GM21390 (cell line): ENCODE measurements around the gene KIAA1614.
A peak's percentile ranks its signal among the peaks of the same experiment; 100 is the strongest.

ENCODE experiments used
- ATAC-seq: cut with Tn5 transposase; IDR thresholded peaks from one replicate; pipeline ENCODE4 v1.9.1; 2021; ENCODE audit not compliant: unreplicated experiment

KIAA1614 gene

GRCh38 chr1:180939073-180939710 is 26.5 kb downstream of the KIAA1614 start:
- no peak for ATAC-seq

GRCh38 chr1:180939711-180940103 is 27.0 kb downstream of the KIAA1614 start:
- no peak for ATAC-seq

- ATAC-seq: no peak
Observed at GRCh38 chr1:180940445-180940844, 27.7 kb downstream of the KIAA1614 start.

DNA sequence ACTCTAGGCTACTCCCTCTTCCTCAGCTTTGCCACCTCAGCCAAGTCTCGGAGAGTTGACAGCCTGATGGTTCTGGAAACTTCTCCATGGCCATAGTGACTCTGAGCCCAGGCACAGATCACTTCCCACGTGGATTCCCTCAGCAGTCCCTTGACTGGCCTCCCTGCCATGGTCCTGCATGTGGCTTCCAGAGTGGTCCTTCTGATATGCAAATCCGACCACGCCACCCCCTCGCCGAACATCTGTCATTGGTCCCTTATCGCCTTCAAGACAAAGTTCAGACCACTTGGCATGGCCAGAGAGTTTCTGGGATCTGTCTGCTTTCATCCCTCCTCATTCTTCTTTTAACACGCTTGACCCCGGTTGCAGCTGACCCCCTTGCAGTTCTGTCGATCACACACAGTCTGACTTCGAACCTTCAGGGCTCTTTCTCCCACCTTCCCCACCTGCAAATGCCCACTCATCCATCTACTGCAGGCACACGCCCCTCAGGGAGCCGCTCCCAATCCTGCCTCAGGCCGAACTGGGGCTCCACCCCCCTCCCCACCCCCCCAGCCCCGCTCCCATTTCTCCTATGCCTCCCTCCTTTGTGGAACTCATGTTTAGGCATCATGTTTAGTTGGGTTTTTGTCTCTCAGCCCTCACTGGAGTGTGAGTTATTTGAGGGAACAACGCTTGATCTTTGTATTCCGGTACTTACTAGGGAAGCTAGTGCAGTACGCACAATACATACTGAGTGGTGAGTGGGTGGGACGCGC is 29.0 kb downstream of the KIAA1614 start:
- no peak for ATAC-seq

DNA sequence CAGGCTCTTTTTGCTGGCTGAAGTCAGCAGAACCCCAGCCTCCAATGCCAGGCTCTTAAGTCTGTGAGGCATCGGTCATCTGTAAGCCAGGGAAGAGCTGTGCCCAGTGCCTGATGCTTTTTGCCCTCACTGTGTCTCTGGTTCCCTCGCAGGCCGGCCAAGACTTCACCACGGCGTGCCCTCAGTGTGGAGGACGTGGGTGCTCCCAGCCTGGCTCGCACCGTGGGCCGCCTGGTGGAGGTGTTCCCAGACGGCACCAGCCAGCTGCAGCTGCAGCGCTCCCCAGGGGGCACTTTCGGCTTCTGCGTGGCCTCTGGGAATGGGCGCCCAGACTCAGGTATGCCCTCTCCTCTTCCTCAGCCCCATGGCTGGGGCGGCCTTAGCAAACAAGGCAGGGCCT is 32.5 kb downstream of the KIAA1614 start:
- ATAC-seq: no peak

DNA sequence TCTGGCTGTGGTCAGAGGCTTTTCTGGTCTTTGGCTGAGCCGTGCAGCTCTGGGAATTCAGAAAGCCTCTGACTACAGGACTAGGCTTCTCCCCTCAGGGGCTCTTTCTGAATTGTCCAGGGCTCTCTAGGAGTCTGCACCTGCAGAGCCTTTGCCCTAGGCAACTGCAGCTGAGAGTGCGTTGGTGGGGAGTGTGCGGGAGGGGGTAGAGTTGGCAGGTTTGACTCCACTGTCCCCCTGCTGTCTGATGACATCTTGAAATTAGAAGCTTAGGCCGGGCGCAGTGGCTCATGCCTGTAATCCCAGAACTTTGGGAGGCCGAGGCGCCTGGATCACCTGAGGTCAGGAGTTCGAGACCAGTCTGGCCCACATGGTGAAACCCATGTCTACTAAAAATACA is 32.9 kb downstream of the KIAA1614 start:
- no peak for ATAC-seq

- no peak for ATAC-seq
Observed at GRCh38 chr1:180946056-180946455, 33.4 kb downstream of the KIAA1614 start.

GRCh38 chr1:180946541-180947498 is 34.1 kb downstream of the KIAA1614 start:
- no peak for ATAC-seq

GRCh38 chr1:180947499-180947885 is 34.8 kb downstream of the KIAA1614 start:
- ATAC-seq: no peak

DNA sequence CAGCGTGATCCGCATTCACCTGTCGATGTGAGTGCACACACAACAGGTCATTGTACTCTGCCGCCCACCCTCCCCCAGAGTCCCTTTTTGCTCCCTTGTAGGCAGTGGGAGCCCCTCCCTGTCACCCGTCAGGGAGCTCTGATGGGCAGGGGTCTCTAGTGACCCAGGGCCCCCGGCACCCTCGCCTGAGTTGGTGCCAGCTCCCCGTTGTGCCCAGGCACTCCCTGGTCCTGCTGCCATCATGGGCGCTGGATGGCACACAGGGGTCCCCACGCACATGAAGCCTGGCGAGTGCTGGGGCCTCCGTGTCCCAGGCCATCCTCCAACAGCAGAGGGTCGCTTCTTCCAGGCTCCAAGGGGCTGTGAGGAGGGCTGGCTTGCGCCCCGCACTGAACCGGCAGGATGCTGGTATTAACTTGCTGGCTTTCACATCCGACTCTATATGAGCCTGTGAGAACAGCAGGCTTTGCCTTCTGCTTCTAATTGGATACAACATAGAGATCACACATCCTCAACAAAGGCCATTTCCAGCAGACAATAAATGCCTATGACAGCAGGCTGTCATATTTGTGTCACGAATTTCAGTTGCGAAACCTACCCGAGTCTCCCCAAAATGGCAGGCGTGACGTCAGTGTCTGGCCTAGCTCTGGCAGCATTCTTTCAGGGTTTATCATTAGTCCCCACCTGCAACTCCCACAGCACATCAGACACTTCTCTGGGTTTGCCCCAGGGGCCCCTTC is 35.4 kb downstream of the KIAA1614 start:
- no peak for ATAC-seq

DNA sequence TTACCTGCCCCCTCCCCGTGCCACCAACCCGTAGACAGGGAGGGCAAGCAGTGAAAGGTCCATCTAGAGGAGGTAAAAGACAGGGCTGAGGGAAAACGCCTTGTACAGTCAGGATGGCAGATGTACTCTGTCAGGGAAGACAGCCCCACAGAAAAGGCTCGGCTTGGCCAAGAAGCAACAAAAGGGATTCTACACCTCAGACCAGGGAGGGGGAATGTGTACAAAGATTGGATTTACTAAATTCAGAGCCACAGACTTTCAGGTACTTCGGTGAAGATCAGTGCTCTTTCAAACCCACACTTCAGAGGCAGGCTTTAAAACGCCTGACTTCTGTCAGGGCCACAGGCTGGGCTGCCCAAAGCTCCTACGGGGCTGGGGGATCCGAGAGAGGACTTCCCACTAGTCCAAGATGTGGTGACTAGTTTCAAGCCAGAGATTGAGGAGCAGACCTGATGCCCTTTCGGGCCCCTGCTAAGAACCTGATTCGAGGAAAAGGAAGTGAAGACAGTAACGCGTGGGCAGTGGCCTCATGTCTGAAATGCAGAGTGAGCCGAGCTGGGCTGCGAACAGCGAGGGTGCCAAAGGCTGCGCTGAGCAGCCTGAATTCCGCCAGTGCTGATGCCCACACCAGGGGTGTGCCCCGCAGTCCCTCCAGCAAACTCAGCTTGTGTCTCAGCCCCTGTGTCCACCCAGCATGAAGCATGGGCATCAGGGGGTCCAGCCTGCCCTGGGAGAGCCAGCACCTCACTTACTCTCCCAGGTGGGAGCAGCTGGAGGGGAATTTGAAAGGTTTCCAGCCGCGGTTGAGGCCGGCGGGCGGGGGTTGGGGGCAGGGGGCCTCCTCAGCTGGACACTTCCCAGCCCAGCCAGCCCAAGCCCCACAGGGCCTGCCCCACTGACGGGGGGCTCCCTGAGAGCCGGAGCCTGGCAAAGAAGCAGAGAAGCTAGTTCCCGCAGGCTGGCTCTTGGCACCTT is 36.2 kb downstream of the KIAA1614 start:
- no peak for ATAC-seq

- ATAC-seq: no peak
Observed at GRCh38 chr1:180949616-180950000, 36.9 kb downstream of the KIAA1614 start.

DNA sequence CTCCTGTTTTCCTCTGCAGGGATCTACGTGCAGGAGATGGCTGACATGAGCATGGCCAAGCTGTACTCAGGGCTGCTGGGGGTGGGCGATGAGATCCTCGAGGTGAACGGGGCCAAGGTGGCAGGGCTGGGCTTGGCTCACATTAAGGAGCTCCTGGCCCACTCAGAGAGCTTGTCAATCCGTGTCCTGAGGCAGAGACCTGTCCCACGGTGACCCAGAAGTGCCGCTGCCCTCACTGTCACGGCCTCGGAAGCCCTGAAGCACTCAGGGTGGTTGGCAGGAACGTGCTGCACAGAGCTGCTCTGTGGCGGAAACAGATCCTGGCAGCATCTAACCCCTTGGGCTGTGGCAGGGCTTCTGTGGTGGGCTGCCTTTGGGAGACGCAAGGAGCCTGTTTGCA is 37.6 kb downstream of the KIAA1614 start:
- ATAC-seq: no peak

- no peak for ATAC-seq
Observed at GRCh38 chr1:180951186-180951745, 38.6 kb downstream of the KIAA1614 start.

- ATAC-seq: no peak
Observed at GRCh38 chr1:180951836-180952656, 39.3 kb downstream of the KIAA1614 start.

DNA sequence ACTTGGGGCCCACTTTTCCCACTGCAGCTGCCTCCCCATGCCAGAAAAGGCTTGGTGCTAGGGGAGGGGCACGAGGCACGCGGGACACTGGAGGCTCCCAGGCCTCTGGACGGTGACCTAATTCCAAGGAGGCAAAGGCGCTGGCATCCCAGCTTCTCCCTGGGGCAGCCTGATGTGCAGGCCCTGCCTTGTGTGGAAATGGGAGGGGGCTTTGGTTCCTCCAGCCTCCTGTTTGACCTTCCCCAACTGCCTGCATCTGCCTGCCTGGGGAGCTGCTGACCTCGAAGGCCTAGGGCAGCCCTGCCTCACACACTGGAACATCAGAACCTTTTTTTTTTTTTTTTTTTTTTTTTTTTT is 39.9 kb downstream of the KIAA1614 start:
- no peak for ATAC-seq

GRCh38 chr1:180953291-180954004 is 40.8 kb downstream of the KIAA1614 start:
- peak; percentile 24 for ATAC-seq
